ENCODE data around the gene DAAM2. TPM values are rescaled to one million over a fixed set of nuclear protein-coding genes. Genes with fewer than 3 reads are reported as not detected.

Gene DAAM2
- total RNA-seq, 1 experiment from 2014 or later, result not detected

- intact Hi-C loops (cut with micrococcal nuclease), result no loop called here
- H3K4me1 Mint-ChIP-seq (ENCODE audit: insufficient read depth, unreplicated experiment), result no peaks in the 10 kb centered on the region
- ChIA-PET CTCF (no interaction called here), POLR2A (interaction anchor here (0.7 kb wide), 1 partner anchor 77 kb away, joined by 3 read pairs; no protein-coding TSS in a partner anchor)
- TF ChIP-seq, protein P1, sequence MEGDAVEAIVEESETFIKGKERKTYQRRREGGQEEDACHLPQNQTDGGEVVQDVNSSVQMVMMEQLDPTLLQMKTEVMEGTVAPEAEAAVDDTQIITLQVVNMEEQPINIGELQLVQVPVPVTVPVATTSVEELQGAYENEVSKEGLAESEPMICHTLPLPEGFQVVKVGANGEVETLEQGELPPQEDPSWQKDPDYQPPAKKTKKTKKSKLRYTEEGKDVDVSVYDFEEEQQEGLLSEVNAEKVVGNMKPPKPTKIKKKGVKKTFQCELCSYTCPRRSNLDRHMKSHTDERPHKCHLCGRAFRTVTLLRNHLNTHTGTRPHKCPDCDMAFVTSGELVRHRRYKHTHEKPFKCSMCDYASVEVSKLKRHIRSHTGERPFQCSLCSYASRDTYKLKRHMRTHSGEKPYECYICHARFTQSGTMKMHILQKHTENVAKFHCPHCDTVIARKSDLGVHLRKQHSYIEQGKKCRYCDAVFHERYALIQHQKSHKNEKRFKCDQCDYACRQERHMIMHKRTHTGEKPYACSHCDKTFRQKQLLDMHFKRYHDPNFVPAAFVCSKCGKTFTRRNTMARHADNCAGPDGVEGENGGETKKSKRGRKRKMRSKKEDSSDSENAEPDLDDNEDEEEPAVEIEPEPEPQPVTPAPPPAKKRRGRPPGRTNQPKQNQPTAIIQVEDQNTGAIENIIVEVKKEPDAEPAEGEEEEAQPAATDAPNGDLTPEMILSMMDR (IDR thresholded peaks at IDR 0.05; ENCODE audit: unreplicated experiment), result no peak
- DNase-seq (ENCODE audit: unreplicated experiment), result no peak
- H3K27ac Mint-ChIP-seq (ENCODE audit: low read depth, unreplicated experiment), result no peak overlapping the region
- no TSS peak for BruUV-seq (replicated peaks)
- H3K27me3 Mint-ChIP-seq (ENCODE audit: insufficient read depth, unreplicated experiment), result no peaks in the 10 kb centered on the region
- no peaks in the 10 kb centered on the region for H3K9me3 Mint-ChIP-seq (ENCODE audit: unreplicated experiment)
- H3K36me3 Mint-ChIP-seq (ENCODE audit: insufficient read depth, unreplicated experiment), result no peaks in the 10 kb centered on the region
- H3K4me3 Mint-ChIP-seq (ENCODE audit: unreplicated experiment), result no peak overlapping the region
These were observed 31.8 kb upstream of the DAAM2 start for GRCh38 chr6:39760226-39760952.

GRCh38 chr6:39765508-39766065, 26.6 kb upstream of the DAAM2 start:
- H3K27ac Mint-ChIP-seq (ENCODE audit: low read depth, unreplicated experiment), result no peak overlapping the region
- H3K9me3 Mint-ChIP-seq (ENCODE audit: unreplicated experiment), result no peaks in the 10 kb centered on the region
- TF ChIP-seq, protein P1 (IDR thresholded peaks at IDR 0.05; ENCODE audit: unreplicated experiment), result no peak
- ChIA-PET POLR2A (no interaction called here), CTCF (no interaction called here)
- BruUV-seq (replicated peaks), result no TSS peak
- no peaks in the 10 kb centered on the region for H3K27me3 Mint-ChIP-seq (ENCODE audit: insufficient read depth, unreplicated experiment)
- no peaks in the 10 kb centered on the region for H3K4me1 Mint-ChIP-seq (ENCODE audit: insufficient read depth, unreplicated experiment)
- intact Hi-C loops (cut with micrococcal nuclease), result no loop called here
- H3K4me3 Mint-ChIP-seq (ENCODE audit: unreplicated experiment), result no peak overlapping the region
- H3K36me3 Mint-ChIP-seq (ENCODE audit: insufficient read depth, unreplicated experiment), result no peaks in the 10 kb centered on the region
- no peak for DNase-seq (ENCODE audit: unreplicated experiment)

GRCh38 chr6:39769012-39769411, 23.2 kb upstream of the DAAM2 start:
- CTCF ChIA-PET, result no interaction called here

DNA sequence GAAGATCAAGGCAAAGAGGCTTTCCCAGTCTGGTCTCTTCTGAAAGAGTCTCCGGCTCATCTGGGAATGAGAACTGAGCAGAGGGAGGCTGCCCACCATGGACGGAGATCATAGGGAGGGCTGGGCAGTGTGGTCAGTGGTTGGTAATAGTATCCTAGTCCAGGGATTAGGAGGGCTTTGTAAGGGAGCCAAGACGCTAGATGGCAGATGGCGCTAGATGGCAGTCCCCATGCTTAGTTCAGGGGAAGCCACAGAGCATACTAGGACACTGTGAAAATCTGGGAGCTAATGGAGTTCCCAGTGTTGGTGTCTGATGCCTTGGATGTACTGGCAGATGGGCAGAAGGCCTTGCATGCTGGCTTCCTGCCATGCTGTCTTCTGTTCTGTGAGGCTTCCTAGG, 21.7 kb upstream of the DAAM2 start:
- no TSS peak for BruUV-seq (replicated peaks)
- H3K36me3 Mint-ChIP-seq (ENCODE audit: insufficient read depth, unreplicated experiment), result no peaks in the 10 kb centered on the region
- H3K27ac Mint-ChIP-seq (ENCODE audit: low read depth, unreplicated experiment), result no peak overlapping the region
- ChIA-PET POLR2A (no interaction called here), CTCF (no interaction called here)
- TF ChIP-seq, protein P1 (IDR thresholded peaks at IDR 0.05; ENCODE audit: unreplicated experiment), result no peak
- no peak overlapping the region for H3K4me3 Mint-ChIP-seq (ENCODE audit: unreplicated experiment)
- H3K4me1 Mint-ChIP-seq (ENCODE audit: insufficient read depth, unreplicated experiment), result no peaks in the 10 kb centered on the region
- DNase-seq (ENCODE audit: unreplicated experiment), result no peak
- no peaks in the 10 kb centered on the region for H3K9me3 Mint-ChIP-seq (ENCODE audit: unreplicated experiment)
- intact Hi-C loops (cut with micrococcal nuclease), result no loop called here
- H3K27me3 Mint-ChIP-seq (ENCODE audit: insufficient read depth, unreplicated experiment), result no peaks in the 10 kb centered on the region

More at GRCh38 chr6:39769012-39769411, 23.2 kb upstream of the DAAM2 start:
- H3K36me3 Mint-ChIP-seq (ENCODE audit: insufficient read depth, unreplicated experiment), result no peaks in the 10 kb centered on the region
- BruUV-seq (replicated peaks), result no TSS peak
- POLR2A ChIA-PET, result no interaction called here
- TF ChIP-seq, protein P1 (IDR thresholded peaks at IDR 0.05; ENCODE audit: unreplicated experiment), result no peak
- H3K27me3 Mint-ChIP-seq (ENCODE audit: insufficient read depth, unreplicated experiment), result no peaks in the 10 kb centered on the region
- no peak for DNase-seq (ENCODE audit: unreplicated experiment)
- no peak overlapping the region for H3K27ac Mint-ChIP-seq (ENCODE audit: low read depth, unreplicated experiment)
- no peak overlapping the region for H3K4me3 Mint-ChIP-seq (ENCODE audit: unreplicated experiment)
- H3K4me1 Mint-ChIP-seq (ENCODE audit: insufficient read depth, unreplicated experiment), result no peaks in the 10 kb centered on the region
- intact Hi-C loops (cut with micrococcal nuclease), result no loop called here
- no peaks in the 10 kb centered on the region for H3K9me3 Mint-ChIP-seq (ENCODE audit: unreplicated experiment)
